ENCODE measurements around the gene ZNF277.
"Not testable (repeated sequence)": the region's sequence is repeated elsewhere in the genome, so short reads cannot be mapped to it uniquely, and the experiment has no call there.

Gene ZNF277

DNA sequence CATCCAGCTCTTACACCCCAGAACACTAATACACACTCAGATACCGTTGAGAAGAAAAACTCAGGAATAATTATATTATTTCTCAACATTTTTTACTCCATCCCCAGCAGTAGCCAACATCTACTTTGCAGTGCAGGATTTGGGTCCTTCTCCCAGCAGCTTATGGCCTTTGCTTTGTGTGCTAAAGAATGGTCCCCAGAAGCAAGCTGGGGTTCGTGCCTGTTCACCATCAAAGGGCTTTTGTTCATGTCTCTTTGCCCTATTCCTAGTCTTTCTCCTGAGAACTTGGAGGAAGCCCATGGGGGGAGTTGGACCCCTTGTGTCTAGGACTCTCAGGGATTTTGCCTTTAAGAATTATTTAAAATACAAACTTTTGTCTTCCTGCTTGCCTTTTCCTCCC lies 100.4 kb downstream of the ZNF277 start:
- no peak for DNase-seq (ENCODE audit: low read depth)
- TF ChIP-seq, protein P1, sequence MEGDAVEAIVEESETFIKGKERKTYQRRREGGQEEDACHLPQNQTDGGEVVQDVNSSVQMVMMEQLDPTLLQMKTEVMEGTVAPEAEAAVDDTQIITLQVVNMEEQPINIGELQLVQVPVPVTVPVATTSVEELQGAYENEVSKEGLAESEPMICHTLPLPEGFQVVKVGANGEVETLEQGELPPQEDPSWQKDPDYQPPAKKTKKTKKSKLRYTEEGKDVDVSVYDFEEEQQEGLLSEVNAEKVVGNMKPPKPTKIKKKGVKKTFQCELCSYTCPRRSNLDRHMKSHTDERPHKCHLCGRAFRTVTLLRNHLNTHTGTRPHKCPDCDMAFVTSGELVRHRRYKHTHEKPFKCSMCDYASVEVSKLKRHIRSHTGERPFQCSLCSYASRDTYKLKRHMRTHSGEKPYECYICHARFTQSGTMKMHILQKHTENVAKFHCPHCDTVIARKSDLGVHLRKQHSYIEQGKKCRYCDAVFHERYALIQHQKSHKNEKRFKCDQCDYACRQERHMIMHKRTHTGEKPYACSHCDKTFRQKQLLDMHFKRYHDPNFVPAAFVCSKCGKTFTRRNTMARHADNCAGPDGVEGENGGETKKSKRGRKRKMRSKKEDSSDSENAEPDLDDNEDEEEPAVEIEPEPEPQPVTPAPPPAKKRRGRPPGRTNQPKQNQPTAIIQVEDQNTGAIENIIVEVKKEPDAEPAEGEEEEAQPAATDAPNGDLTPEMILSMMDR (IDR thresholded peaks at IDR 0.05; ENCODE audit: control insufficient read depth, extremely low read depth, insufficient read depth): no peak
- H3K4me3 ChIP-seq (ENCODE audit: low read depth, low read length): no peak overlapping the region

DNA sequence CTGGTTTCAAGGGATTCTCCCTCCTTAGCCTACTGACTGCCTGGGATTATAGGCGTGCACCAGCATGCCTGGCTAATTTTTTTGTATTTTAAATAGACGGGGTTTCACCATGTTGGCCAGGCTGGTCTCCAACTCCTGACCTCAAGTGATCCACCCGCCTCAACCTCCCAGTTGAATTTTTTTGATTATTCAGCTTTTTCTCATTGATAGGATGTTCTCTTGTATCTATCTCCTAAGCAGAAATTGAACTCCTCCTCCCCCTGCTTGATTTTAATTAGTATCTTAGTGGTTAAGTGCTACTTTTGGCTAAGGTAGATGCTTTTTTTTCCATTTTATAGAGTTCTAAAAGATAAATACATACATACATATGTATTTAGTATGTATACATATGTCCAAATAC lies 101.0 kb downstream of the ZNF277 start:
- TF ChIP-seq, protein P1 (IDR thresholded peaks at IDR 0.05; ENCODE audit: control insufficient read depth, extremely low read depth, insufficient read depth): no peak
- no peak overlapping the region for H3K4me3 ChIP-seq (ENCODE audit: low read depth, low read length)
- DNase-seq (ENCODE audit: low read depth): no peak

DNA sequence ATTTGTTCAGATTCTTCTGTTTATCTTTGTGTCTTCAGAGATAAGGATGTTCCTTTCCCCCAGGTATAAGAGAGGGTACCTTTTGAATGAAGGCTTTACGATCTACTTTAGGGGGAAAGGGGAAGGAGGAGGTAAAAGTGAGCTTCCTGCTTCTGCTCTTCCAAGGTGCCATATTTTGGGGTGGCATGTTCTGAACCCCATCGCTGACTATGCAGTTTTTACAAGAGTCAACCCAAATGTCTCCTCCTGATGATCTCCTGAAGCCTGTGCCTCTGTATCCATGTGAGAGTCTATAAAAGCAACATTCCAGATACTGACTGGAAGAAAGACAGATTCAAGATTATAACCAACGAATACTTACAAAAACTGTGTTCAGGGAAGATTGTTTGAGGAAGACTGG lies 102.5 kb downstream of the ZNF277 start:
- TF ChIP-seq, protein P1 (IDR thresholded peaks at IDR 0.05; ENCODE audit: control insufficient read depth, extremely low read depth, insufficient read depth): no peak
- H3K4me3 ChIP-seq (ENCODE audit: low read depth, low read length): no peak overlapping the region
- DNase-seq (ENCODE audit: low read depth): no peak

DNA sequence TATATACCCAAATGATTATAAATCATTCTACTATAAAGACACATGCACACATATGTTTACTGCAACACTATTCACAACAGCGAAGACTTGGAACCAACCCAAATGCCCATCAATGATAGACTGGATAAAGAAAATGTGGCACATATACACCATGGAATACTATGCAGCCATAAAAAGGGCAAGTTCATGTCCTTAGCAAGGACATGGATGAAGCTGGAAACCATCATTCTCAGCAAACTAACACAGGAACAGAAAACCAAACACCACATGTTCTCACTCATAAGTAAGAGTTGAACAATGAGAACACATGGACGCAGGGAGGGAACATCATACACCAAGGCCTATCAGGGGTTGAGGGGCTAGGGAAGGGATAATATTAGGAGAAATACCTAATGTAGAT lies 110.3 kb downstream of the ZNF277 start:
- not testable (repeated sequence) for H3K4me3 ChIP-seq (ENCODE audit: low read depth, low read length); DNase-seq (ENCODE audit: low read depth)

DNA sequence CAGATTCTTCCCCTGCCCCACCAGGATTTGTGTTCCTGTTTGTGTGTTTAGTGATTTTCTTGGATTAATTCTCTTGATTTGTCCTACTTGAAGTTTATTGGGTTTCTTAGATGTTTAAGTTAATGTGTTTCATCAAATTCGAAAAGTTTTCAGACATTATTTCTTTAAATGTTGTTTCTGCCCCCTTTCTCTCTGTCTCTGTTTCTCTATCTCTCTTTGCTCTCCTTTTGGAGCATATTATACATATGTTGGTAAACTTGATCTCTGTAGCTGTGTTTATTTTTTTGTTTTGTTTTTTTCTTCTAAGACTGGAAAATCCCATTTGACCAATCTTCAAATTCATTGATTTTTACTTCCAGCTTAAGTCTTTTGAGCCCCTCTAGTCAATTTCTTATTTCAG lies 115.6 kb downstream of the ZNF277 start:
- TF ChIP-seq, protein P1 (IDR thresholded peaks at IDR 0.05; ENCODE audit: control insufficient read depth, extremely low read depth, insufficient read depth): no peak
- no peak for DNase-seq (ENCODE audit: low read depth)
- H3K4me3 ChIP-seq (ENCODE audit: low read depth, low read length): no peak overlapping the region

DNA sequence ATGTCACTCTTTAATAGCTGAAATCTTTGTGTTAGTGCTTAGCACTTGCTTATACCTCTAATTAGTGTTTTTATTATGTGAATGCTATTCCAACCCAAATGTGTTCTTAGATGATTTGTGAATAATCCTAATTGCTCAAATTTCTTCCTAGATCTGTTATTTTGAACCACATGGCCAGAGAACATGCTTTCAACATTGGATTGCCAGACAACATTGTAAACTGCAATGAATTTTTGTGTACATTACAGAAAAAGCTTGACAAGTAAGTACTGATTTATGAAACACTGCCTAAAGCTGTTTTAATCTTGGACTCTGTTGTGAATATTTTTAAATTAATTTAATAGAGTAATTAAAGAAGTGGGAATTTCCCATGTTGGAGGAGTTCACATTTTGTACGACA lies 121.1 kb downstream of the ZNF277 start:
- no peak overlapping the region for H3K4me3 ChIP-seq (ENCODE audit: low read depth, low read length)
- DNase-seq (ENCODE audit: low read depth): no peak
- TF ChIP-seq, protein P1 (IDR thresholded peaks at IDR 0.05; ENCODE audit: control insufficient read depth, extremely low read depth, insufficient read depth): no peak

DNA sequence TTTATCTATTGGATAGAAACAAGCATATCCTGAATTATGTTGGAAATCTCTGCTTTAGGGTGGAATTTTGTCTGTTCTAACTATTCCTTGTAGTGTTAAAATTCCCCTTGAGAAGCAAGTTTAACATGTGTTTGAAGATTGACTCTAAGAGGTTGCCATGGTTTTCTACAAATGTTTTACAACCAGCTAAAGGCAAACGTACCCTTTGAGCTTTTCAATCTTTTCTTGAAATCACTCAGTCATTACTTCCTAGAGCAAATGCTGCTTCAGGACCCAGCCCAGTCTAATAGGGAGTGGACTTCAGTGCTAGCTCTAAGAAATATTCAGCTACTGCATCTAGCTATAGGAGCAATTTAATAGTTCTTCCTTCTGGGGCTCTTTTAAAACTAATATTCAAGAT lies 125.0 kb downstream of the ZNF277 start:
- TF ChIP-seq, protein P1 (IDR thresholded peaks at IDR 0.05; ENCODE audit: control insufficient read depth, extremely low read depth, insufficient read depth): no peak
- no peak overlapping the region for H3K4me3 ChIP-seq (ENCODE audit: low read depth, low read length)
- DNase-seq (ENCODE audit: low read depth): no peak

DNA sequence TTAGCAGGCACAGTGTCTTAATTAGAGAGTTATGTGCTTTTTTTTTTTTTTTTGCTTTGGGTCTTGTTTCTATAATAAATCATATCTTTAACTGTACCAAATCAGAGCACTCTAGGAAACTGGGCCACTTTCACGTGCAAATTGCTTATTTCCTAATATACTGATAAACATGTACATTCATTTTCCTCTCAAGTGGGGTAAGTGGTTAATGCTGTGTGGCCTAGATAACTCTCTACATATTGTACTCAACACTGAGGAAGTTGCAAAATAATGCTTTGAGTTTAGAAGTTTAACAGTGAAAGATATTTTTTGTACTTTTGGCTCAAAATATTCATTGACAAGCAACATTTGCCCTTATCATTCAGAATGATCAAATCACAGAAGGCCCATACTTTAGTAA lies 127.9 kb downstream of the ZNF277 start:
- H3K4me3 ChIP-seq (ENCODE audit: low read depth, low read length): no peak overlapping the region
- TF ChIP-seq, protein P1 (IDR thresholded peaks at IDR 0.05; ENCODE audit: control insufficient read depth, extremely low read depth, insufficient read depth): no peak
- no peak for DNase-seq (ENCODE audit: low read depth)
